HepG2 (cell line): ENCODE measurements around the gene CLDN11. TPM values are rescaled to one million over a fixed set of nuclear protein-coding genes. Genes with fewer than 3 reads are reported as not detected.

Source experiments
- FUBP1 ChIP-seq: sonication (generic); formaldehyde crosslinking; IDR thresholded peaks from 2 replicates; pipeline ENCODE4 v1.5.1; 2020; ENCODE audit warnings: missing genetic modification reagents, mild to moderate bottlenecking, borderline replicate concordance
- HDAC1 ChIP-seq: sonication (generic); formaldehyde crosslinking; IDR thresholded peaks from 2 replicates; pipeline ENCODE4 v1.5.1; 2020; ENCODE audit warnings: mild to moderate bottlenecking, missing genetic modification reagents
- KDM5A ChIP-seq: fragments of 200-600 bp; sonication (generic); IDR thresholded peaks from 2 replicates; pipeline ENCODE4 v1.7.0; 2018; ENCODE audit warnings: antibody characterized with exemption, mild to moderate bottlenecking, low read length, borderline replicate concordance
- PRDM10 ChIP-seq: sonication (generic); formaldehyde crosslinking; IDR thresholded peaks from 2 replicates; pipeline ENCODE4 v1.4.0; 2020; ENCODE audit warnings: low read depth, missing genetic modification reagents
- RXRB ChIP-seq: IDR thresholded peaks from 2 replicates; pipeline ENCODE4 v1.6.1; 2016; ENCODE audit warnings: borderline replicate concordance, missing genetic modification reagents, missing compliant biosample characterization
- SMC3 ChIP-seq: IDR thresholded peaks from 2 replicates; pipeline ENCODE4 v1.6.1; 2011; ENCODE audit warnings: low read length, improper control_type of control experiment
- SOX5 ChIP-seq: IDR thresholded peaks from 2 replicates; pipeline ENCODE4 v1.6.1; 2016; ENCODE audit warnings: borderline replicate concordance
- ZIK1 ChIP-seq: sonication (generic); formaldehyde crosslinking; IDR thresholded peaks from 2 replicates; pipeline ENCODE4 v1.5.0; 2020; ENCODE audit warnings: mild to moderate bottlenecking, low read depth, missing genetic modification reagents, borderline replicate concordance
- ZNF616 ChIP-seq: sonication (generic); formaldehyde crosslinking; IDR thresholded peaks from 2 replicates; pipeline ENCODE4 v1.5.0; 2020; ENCODE audit warnings: low read depth, mild to moderate bottlenecking, missing genetic modification reagents
- ZNF790 ChIP-seq: sonication (generic); formaldehyde crosslinking; IDR thresholded peaks from 2 replicates; pipeline ENCODE4 v1.8.0; 2022; ENCODE audit warnings: missing genetic modification reagents, mild to moderate bottlenecking, borderline replicate concordance
- ZNF883 ChIP-seq: sonication (generic); formaldehyde crosslinking; IDR thresholded peaks from 2 replicates; pipeline ENCODE4 v1.5.1; 2020; ENCODE audit warnings: mild to moderate bottlenecking, missing genetic modification reagents; ENCODE audit errors: not compliant biosample characterization
- polyA plus RNA-seq, 8 experiments: library from polyadenylated mRNA; depleted of rRNA in 3 of 8; stranded (reverse) in 7 of 8; unstranded in 1 of 8; fragments of >200 nt; fragmentation: Illumina TruSeq in 4 of 8; extraction: Trizol in 4 of 8; gene quantifications; 2 replicates each; pipeline versions ENCODE4 v1.2.1 to v1.2.3, GENCODE V29; 2011 to 2016; ENCODE audit warnings: low read depth in 4 of 8, missing spikeins in 1 of 8, mixed read lengths in 1 of 8; ENCODE audit not compliant: insufficient read depth in 1 of 8
- total RNA-seq, 5 experiments: library from RNA; depleted of rRNA; stranded (reverse); fragments of >200 nt; fragmentation: Illumina TruSeq; extraction: Trizol; gene quantifications; 2 replicates each; pipeline ENCODE4 v1.2.3, GENCODE V29; 2016; ENCODE audit warnings: low read depth in 1 of 5
- TF ChIP-seq, protein P1 (sequence below): IDR thresholded peaks from 2 replicates; pipeline ENCODE4 v1.6.1; 2012; ENCODE audit warnings: low read length, improper control_type of control experiment

The CLDN11 gene
- total and polyA plus RNA-seq, 2 of the 13 experiments (the other 11 are each of a cell fraction or from before 2014, with no cell fraction given) = 4.2 to 4.9 TPM

- TF ChIP-seq PRDM10 (CRISPR knock-in tag) (no peak), RXRB (no peak), FUBP1 (CRISPR knock-in tag) (no peak), SMC3 (no peak), ZNF616 (CRISPR knock-in tag) (no peak), KDM5A (no peak), HDAC1 (no peak), ZNF883 (CRISPR knock-in tag) (no peak), SOX5 (peak; percentile 29; the same call in 1 of the 2 replicates), ZNF790 (CRISPR knock-in tag) (no peak), ZIK1 (CRISPR knock-in tag) (no peak)
- TF ChIP-seq, protein P1, sequence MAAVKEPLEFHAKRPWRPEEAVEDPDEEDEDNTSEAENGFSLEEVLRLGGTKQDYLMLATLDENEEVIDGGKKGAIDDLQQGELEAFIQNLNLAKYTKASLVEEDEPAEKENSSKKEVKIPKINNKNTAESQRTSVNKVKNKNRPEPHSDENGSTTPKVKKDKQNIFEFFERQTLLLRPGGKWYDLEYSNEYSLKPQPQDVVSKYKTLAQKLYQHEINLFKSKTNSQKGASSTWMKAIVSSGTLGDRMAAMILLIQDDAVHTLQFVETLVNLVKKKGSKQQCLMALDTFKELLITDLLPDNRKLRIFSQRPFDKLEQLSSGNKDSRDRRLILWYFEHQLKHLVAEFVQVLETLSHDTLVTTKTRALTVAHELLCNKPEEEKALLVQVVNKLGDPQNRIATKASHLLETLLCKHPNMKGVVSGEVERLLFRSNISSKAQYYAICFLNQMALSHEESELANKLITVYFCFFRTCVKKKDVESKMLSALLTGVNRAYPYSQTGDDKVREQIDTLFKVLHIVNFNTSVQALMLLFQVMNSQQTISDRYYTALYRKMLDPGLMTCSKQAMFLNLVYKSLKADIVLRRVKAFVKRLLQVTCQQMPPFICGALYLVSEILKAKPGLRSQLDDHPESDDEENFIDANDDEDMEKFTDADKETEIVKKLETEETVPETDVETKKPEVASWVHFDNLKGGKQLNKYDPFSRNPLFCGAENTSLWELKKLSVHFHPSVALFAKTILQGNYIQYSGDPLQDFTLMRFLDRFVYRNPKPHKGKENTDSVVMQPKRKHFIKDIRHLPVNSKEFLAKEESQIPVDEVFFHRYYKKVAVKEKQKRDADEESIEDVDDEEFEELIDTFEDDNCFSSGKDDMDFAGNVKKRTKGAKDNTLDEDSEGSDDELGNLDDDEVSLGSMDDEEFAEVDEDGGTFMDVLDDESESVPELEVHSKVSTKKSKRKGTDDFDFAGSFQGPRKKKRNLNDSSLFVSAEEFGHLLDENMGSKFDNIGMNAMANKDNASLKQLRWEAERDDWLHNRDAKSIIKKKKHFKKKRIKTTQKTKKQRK = no peak
- TF ChIP-seq, all 625 proteins: peak for 3
Observed at GRCh38 chr3:170467007-170467406, 48.3 kb downstream of the CLDN11 start (continued).
